ENCODE results near the gene FBXL7.
A peak's percentile ranks its signal among the peaks of the same experiment; 100 is the strongest.

The FBXL7 gene

DNA sequence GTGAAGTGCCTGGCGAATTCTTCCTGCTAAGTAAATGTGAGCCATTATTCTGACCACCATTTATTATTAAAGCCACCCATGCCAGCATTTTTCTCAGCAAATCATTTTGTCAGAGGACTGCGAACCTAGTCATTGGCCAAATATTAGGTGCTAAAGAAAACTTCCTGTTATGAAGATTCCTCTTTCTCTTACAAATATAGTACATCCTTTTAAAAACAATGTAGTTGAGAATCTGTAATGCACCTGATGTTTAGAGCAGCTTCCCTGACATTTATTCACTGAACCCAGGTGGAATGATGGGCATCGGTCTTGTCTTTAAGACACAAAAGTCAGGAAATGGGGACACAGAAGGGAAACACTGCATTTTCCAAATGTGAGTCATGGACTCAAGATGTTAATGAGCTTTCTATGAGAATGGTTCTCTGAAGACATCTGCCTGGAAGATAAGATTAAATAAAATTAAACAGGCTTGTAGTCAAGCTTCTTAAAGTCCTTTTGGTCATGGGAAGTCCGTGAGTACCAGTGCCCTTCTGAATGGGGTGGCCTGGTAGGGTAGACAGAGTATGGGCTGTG, 290.6 kb downstream of the FBXL7 start:
- TF ChIP-seq, protein P1, sequence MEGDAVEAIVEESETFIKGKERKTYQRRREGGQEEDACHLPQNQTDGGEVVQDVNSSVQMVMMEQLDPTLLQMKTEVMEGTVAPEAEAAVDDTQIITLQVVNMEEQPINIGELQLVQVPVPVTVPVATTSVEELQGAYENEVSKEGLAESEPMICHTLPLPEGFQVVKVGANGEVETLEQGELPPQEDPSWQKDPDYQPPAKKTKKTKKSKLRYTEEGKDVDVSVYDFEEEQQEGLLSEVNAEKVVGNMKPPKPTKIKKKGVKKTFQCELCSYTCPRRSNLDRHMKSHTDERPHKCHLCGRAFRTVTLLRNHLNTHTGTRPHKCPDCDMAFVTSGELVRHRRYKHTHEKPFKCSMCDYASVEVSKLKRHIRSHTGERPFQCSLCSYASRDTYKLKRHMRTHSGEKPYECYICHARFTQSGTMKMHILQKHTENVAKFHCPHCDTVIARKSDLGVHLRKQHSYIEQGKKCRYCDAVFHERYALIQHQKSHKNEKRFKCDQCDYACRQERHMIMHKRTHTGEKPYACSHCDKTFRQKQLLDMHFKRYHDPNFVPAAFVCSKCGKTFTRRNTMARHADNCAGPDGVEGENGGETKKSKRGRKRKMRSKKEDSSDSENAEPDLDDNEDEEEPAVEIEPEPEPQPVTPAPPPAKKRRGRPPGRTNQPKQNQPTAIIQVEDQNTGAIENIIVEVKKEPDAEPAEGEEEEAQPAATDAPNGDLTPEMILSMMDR (IDR thresholded peaks at IDR 0.05; ENCODE audit: low read depth, low read length, missing control alignments): no peak
- no peaks in the 10 kb centered on the region for H3K27me3 ChIP-seq (replicated peaks)
- H3K27ac ChIP-seq: no peak overlapping the region
- in situ Hi-C loops (cut with HindIII; ENCODE audit: low pct_ligation_motif_present, low sequenced_read_pairs): no loop called here
- H3K4me3 ChIP-seq (ENCODE audit: low read depth, low read length): no peak overlapping the region
- DNase-seq: no peak
- H3K36me3 ChIP-seq (replicated peaks): no peaks in the 10 kb centered on the region

DNA sequence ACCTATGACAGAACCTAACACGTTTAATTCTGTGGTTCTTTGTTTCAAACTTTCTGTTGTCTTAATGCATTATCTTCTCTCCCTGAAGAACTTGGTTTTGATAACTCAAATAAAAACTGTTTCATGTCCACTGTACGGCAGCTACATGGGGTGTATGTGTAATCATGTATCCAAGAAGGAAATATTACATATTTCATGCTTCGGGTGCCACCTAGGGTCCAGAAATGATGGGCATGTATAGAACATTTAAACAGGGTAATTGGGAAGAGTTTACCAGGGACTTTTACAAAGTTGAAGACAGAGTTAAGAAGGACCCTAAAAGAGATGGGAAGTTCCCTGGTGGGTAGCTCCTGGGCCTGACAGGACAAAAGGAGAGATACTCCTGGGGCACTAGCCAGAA, 291.3 kb downstream of the FBXL7 start:
- H3K4me3 ChIP-seq (ENCODE audit: low read depth, low read length): no peak overlapping the region
- TF ChIP-seq, protein P1 (IDR thresholded peaks at IDR 0.05; ENCODE audit: low read depth, low read length, missing control alignments): no peak
- H3K27ac ChIP-seq: no peak overlapping the region
- in situ Hi-C loops (cut with HindIII; ENCODE audit: low pct_ligation_motif_present, low sequenced_read_pairs): no loop called here
- H3K36me3 ChIP-seq (replicated peaks): no peaks in the 10 kb centered on the region
- H3K27me3 ChIP-seq (replicated peaks): no peaks in the 10 kb centered on the region
- no peak for DNase-seq

DNA sequence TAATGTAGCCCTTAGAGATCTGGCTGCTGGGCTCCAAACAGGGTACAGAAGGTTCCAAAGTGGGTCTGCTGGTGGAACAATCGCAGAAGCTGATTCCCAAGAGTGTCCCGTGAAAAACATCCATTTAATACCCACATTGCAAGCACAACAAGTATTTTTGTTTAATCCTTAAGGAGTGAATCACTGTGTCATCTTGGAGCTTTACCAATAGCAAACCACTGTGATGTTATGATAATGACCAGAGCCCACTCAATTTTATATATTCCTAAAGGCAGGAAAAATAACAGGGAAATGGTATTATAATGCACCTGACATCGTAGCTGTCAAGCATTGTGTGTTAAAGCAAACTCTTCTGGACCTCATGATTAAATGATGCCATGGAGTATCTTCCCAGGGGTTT, 291.9 kb downstream of the FBXL7 start:
- Histone ChIP-seq H3K27ac (no peak overlapping the region), H3K36me3 (replicated peaks) (no peaks in the 10 kb centered on the region), H3K4me3 (ENCODE audit: low read depth, low read length) (no peak overlapping the region), H3K27me3 (replicated peaks) (no peaks in the 10 kb centered on the region)
- peak; percentile 22 for DNase-seq
- in situ Hi-C loops (cut with HindIII; ENCODE audit: low pct_ligation_motif_present, low sequenced_read_pairs): no loop called here
- TF ChIP-seq, protein P1 (IDR thresholded peaks at IDR 0.05; ENCODE audit: low read depth, low read length, missing control alignments): no peak

DNA sequence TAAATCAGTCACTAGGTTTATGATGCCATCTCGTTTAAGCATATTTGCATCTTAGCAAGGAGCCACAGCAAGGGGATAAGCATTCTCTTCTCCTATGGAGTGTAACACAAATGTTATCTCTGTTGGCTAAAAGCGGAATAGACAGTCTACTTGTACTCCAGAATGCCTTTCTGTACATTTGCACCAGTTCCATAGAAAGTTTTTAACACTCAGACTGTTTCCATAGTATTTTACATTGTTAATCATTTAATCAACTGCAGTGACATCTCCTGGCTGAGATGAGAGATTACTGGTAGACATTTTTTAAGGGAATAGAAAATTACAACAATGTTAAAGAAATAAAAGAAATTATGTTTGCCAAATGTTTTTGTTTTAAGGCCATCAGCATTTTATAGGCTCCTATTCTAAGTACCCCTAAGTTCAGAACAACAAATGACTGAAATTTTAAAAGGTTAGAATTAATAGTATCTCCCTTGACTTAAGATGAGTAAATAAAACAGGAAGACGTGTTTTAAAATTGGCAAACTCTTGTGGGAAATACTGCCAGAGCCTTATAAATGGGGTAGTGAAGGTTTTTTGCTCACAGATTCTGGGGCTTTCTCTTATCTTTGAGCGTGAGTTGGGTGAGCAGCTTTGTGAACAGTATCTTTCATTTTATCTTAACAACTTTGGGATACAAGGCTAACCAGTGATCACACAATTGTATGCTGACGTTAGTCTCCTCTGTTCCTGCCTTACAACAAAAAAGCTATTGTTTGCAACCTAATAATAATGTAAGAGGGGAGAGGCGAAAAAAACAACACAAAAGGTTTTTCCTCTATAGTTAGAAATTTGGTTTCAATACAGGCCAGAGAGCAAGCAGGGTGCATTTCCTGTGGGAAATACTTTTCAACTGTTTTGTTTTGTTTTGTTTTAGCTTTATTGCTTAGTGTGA, 294.3 kb downstream of the FBXL7 start:
- TF ChIP-seq, protein P1 (IDR thresholded peaks at IDR 0.05; ENCODE audit: low read depth, low read length, missing control alignments): peak; percentile 16
- Histone ChIP-seq H3K36me3 (replicated peaks) (no peaks in the 10 kb centered on the region), H3K27ac (no peak overlapping the region), H3K4me3 (ENCODE audit: low read depth, low read length) (no peak overlapping the region), H3K27me3 (replicated peaks) (no peaks in the 10 kb centered on the region)
- in situ Hi-C loops (cut with HindIII; ENCODE audit: low pct_ligation_motif_present, low sequenced_read_pairs): no loop called here
- DNase-seq: no peak

DNA sequence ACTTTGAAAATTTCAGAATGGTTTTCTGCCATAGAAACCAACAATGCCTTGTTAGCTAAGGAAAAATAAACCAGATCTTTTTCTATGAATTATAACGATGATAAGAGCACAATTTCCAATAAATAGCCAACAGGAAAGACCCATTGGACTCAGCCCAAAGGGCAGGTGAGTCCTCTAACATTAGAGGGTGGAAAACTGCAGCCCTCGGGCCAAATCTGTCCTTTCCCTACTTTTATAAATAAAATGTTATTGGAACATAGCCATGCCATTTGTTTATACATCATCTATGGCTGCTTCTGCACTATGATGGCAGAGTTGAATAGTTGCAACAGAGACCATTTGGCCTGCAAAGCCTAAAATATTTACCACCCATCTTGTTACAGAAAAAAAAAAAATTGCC, 296.1 kb downstream of the FBXL7 start:
- H3K27me3 ChIP-seq (replicated peaks): no peaks in the 10 kb centered on the region
- in situ Hi-C loops (cut with HindIII; ENCODE audit: low pct_ligation_motif_present, low sequenced_read_pairs): no loop called here
- TF ChIP-seq, protein P1 (IDR thresholded peaks at IDR 0.05; ENCODE audit: low read depth, low read length, missing control alignments): no peak

More for the DNA sequence above, 296.1 kb downstream of the FBXL7 start:
- H3K36me3 ChIP-seq (replicated peaks): no peaks in the 10 kb centered on the region
- H3K27ac ChIP-seq: no peak overlapping the region
- DNase-seq: no peak
- H3K4me3 ChIP-seq (ENCODE audit: low read depth, low read length): no peak overlapping the region

All from brain microvascular endothelial cell (primary cell).